Measurements from ENCODE around the gene GIMAP4.
"Not testable (repeated sequence)": the region's sequence is repeated elsewhere in the genome, so short reads cannot be mapped to it uniquely, and the experiment has no call there.

Gene GIMAP4

DNA sequence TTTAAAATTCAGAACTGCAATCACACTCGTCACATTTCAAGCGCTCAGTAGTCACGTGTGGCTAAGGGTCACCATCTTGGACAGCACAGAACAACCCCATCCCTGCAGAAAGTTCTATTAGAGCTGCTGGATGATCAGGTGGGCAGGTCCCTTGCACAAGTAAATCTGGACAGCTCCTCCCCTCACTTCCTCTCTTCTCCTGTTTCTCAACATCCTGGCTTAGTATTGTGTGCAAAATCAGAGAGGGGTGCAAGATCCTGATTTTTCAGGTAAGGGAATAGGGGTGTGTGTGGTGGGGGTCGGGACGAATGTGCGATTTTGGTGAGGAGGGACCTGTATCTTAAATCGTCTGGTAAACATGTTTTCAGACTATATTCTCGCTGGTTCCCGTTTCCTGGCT lies at the start of gene GIMAP4:
Gene GIMAP4 (plus strand): TSS at position 222 of the 400 bp plus-strand sequence. CDS start 2,512 bp downstream, outside the sequence.
- no peak for DNase-seq

DNA sequence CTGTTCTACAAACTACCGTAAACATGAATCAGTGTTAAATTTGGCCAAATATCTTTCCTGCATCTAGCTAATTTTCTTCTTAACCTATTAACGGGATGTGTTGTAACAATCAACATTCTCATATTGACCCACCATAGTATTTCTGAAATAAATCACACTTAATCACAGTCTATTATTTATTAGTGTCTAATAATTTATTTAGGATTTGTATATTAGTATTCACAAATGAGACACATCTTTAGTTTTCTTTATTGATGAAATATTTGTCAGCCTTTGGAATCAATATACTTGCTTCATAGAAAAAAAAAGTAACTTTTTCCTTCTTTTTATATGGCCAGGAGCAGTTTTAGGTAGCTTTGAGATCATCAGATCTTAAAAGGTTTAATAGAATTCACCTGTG lies 47.9 kb upstream of the GIMAP4 start:
- no peak for DNase-seq

DNA sequence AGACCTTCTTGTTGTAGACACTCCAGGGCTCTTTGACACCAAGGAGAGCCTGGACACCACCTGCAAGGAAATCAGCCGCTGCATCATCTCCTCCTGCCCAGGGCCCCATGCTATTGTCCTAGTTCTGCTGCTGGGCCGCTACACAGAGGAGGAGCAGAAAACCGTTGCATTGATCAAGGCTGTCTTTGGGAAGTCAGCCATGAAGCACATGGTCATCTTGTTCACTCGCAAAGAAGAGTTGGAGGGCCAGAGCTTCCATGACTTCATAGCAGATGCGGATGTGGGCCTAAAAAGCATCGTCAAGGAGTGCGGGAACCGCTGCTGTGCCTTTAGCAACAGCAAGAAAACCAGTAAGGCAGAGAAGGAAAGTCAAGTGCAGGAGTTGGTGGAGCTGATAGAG lies 47.0 kb upstream of the GIMAP4 start:
- DNase-seq: no peak

DNA sequence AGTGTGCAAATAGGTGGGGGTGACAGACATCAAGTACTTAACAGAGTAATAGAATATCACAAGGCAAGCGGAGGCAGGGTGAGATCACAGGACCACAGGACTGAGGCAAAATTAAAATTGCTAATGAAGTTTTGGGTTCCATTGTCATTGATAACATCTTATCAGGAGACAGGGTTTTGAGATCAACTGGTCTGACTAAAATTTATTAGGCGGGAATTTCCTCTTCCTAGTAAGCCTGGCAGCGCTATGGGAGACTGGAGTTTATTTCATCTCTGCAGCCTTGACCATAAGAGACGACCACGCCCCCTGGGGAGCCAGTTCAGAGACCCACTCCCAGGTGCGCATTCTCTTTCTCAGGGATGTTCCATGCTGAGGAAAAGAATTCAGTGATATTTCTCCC lies 44.3 kb upstream of the GIMAP4 start:
- not testable (repeated sequence) for DNase-seq

DNA sequence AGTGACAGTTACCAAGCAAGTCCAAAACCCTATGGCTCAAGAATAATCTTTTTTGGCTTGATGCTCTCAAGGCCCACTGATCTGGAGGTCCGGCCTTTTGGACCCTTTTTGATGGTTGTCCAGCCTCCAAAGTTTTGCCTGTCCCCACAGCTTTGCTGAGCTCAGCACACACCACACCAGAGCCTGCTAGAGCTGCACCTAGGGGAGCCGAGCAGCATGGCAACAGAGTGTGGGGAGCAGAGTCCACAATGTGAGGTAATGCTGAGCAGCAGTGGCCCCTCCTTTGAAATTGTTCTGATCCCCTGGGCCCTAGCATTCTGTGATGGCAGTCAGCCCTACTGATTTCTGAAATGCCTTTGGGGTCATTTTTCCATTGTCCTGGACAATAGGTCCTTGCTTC lies 43.2 kb upstream of the GIMAP4 start:
- DNase-seq: no peak

DNA sequence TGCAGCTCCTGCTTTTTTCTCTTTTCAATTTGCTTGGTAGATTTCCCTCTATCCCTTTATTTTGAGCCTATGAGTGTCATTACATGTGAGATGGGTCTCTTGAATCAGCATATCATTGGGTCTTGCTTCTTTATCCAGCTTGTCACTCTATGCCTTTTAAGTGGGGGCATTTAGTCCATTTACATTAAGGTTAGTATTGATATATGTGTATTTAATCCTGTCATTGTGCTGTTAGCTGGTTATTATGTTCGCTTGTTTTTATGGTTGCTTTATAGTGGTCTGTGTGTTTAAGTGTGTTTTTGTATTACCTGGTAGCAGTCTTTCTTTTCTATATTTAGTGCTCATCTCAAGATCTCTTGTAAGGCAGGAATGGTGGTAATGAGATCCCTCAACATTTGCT lies 35.5 kb upstream of the GIMAP4 start:
- DNase-seq: no peak

DNA sequence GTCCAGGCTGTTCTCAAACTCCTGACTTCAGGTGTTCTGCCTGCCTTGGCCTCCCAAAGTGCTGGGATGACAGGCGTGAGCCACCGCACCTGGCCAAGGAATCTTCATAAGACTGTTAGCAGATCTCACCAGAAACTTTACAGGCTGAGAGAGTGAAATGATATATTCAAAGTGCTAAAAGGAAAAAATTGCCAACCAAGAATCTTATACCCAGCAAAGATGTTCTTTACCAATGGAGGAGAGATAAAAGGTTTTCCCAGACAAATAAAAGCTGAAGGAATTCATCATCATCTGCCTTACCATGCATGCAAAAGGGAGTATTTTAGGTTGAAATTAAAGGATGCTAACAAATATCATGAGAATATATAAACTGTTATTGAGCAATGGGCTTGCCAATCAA lies 28.9 kb upstream of the GIMAP4 start:
- no peak for DNase-seq

DNA sequence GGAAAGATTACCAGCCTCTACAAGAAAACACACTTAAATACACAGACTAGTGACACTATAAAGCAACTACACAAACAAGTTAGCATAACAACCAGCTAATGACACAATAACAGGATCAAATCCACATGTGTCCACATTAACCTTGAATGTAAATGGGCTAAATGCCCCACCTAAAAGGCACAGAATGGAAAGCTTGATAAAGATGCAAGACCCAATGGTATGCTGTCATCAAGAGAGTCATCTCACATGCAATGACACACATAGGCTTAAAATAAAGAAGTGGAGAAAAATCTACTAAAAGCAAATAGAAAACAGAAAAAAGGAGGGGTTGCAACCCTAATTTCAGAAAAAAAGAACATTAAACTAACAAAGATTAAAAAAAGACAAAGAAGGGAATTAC lies 14.0 kb upstream of the GIMAP4 start:
- DNase-seq: no peak

DNA sequence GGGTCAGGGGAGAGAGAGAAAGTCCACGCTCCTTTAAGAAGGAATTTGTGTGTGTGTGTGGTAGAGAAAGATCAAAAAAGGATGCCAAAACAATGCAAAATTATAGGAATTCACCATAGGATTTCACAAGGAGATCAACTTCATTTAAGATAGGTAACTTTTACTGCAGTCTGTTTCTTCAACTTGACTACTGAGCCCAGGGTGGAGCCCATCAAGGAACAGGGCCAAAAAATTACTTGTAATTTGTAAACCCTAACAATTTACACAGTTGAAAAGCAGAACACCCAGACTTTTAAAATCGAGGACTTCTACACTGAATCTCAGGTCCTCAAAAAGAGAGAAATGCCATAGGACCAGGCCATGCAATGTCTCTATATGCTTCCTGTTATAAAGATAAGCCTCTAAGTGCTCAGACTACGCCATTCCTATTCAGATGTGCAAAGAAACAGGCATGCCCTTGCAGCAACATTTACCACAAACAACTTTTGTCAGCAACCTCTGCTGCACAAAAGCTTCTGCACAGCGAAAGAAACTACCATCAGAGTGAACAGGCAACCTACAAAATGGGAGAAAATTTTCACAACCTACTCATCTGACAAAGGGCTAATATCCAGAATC lies 10.6 kb upstream of the GIMAP4 start:
- no peak for DNase-seq

DNA sequence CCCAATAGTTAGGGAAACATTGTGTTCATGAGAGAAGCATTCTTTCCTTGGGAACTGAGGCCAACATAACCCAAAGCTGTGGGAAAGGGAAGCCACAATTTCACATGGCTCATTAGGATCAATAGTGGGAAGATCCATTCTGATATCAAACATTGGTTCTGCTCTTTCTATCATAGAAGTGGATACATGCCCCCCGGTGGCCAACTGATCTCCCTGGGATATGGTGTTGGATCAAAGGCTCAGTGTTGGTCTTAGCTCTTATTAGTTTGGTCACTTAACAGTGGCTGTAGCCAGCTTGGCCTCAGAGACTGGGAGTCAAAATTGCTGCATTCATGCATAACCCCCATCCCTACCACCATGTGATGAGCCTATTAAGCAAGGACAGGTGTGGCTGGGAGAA lies 6.7 kb upstream of the GIMAP4 start:
- DNase-seq: no peak

DNA sequence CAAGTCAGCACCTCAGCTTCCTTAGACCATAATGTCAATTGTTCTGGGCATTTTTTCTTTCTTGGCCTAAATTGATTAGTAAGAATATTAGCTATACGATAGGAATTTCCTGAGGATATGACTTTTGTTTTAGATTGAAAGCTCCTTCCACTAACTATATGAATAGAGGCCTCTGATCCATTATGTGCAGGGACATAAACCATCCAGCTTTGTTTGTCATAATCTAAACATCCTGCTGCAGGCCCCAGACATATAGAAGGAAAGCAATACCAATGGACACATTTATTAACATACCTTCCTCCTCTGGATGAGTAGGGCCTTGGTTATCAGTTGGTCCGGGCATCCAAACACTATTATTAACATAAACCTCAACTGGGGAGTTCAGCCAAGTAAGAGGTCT lies 4.3 kb upstream of the GIMAP4 start:
- DNase-seq: no peak

DNA sequence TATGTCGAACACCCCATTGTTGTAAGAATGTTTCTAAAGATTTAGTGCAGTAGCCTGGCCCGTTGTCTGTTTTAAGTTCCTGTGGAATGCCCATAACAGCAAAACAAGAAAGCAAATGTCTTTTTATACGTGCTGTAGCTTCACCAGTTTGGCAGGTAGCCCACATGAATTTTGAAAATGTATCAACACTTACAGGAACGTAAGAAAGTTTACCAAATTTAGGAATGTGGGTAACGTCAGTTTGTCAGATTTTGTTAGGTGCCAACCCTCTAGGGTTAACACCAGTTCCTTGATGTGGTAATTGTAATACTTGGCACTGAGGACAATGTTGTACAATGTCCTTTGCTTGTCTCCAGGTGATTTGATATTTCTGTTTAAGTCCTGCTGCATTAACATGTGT lies 3.2 kb upstream of the GIMAP4 start:
- DNase-seq: no peak

DNA sequence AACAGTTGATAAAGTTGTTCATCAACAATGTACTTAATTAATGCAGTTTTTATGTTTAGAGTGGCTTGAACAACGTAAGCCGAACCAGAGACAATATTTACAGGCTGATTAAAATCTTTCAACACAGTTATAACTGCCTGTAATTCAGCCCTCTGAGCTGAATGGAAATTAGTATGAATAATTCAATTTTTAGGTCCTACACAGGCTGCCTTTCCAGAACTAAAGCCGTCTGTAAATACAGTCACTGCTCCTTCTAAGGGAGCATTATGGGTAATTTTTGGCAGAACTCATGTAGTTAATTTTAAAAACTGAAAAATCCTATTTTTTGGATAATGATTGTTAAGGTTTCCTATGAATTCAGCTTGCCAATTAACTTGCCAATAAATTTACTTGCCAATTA lies 2.6 kb upstream of the GIMAP4 start:
- no peak for DNase-seq

DNA sequence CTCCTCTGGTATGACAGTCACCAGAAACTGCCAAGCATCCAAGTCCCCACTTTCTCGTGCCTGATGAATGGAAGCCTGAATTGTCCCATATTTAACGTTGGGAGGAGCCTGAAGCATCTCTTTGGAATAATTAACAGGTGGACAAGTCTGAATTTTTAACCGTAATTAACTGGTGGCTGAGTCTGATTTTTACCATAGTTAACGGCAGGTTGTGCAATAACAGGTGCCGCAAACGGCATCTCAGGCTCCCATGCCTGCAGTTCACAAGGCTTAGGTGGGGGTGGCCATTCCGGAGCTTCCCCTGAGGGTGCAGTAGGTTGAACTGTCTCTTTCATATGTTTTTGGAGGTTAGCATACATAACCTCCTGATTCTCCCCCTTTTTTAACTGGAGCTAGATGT lies 2.0 kb upstream of the GIMAP4 start:
- no peak for DNase-seq

DNA sequence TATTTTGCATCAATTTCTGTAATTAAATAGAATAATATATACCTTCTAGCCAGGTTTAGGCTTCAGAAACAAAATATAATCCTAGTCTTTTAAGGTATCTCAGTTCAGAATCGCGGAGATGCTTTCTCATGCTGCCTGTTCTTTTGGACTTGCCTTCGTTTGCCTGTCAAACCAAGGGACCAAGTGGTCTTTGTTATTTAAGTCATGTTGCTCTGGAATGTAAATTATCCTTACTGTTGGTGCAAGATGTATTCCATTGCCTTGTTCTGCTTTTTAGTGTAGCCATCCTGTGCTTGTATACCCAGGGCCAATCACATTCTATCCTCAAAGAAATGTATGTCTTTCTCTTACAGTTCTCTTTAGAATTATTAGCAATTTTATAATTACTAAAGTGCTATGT lies 1.1 kb upstream of the GIMAP4 start:
- DNase-seq: no peak

DNA sequence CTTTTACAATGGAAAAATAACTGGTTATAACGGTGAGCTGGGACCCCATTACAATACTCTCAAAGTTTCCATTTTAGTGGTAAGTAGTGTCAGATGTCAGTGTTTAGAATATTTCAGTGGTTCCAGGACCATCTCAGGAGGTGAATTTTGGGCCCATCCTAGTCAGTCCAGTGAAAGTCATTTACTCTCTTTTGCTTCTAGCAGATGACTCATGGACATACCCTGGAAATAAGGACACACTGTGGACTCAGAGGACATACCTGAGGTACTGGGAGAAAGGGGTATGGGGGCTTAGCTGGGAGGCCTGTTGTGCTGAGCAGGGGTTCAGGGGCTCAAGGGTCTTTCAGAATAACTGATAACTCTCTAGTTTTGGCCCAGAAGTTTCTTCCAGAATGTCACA lies 618 bp upstream of the GIMAP4 start:
- no peak for DNase-seq

DNA sequence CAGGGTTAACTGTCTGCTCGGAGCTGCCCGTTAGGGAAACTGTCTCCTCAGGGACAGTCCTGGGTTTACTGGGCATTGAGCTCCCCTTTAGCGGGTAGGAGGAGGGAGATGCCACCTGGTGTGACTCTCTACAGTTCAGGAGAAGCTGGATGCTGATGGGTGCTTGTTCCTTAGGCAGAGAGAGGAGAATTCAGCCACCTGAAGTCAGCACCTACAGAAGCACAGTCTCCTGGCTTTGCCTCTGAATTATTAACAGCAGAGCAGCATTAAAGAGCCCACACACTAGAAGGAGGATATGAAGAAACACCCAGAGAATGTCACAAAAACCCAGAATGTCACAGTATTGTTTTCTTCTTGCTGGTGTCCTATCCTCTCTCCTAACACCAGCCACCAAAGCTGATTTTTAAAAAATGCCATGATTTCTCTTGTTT lies 696 bp downstream of the GIMAP4 start:
- no peak for DNase-seq

DNA sequence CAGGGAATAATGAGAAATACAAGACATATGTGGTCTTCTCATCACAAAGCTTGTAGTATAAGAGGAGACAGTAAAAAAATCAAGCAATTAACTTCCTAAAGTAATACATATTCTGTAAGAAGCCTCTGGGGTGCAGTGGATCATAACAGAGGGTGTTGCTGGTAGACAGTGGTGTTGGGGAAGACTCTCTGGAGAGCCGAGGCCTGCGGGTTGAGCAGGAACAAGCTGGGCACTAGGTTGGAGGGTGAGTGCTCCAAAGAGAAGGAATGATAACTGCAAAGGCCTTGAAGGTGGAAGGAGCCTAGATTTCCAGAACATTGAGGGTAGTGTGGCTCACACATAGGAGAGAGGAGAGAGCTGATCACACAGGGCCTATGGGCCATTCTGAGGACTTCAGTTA lies 1.5 kb downstream of the GIMAP4 start:
- DNase-seq: no peak

DNA sequence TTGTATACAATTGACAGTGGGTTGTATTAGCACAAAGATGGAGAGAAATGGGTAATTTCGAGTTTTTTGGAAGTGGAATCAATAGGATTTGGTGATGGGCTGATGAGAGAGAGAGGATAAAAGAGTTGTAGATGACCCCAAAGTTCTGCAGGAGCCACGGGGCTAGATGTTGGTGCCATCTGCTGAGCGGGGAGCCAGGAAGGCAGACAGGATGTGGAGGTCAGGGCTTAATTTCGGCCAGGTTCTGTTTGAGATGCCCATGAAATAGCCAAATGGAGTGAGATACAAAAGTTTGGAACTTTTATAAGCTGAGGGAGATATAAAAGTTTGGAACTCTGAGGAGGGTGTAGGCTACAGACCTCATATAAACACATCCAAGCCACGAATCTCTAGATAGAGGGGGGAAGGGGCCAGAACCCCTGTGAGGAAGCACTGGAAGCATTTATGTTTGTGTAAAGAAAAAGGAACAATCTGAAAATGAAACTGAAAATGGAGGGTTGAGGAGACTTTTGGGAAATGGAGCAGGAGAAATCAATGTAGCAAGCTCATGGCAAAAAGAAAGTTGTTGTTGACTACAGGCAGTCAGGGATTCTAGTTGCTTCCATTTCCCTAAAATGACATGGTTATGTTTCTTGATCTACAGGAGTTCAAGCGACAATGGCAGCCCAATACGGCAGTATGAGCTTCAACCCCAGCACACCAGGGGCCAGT lies 2.2 kb downstream of the GIMAP4 start:
- DNase-seq: no peak

DNA sequence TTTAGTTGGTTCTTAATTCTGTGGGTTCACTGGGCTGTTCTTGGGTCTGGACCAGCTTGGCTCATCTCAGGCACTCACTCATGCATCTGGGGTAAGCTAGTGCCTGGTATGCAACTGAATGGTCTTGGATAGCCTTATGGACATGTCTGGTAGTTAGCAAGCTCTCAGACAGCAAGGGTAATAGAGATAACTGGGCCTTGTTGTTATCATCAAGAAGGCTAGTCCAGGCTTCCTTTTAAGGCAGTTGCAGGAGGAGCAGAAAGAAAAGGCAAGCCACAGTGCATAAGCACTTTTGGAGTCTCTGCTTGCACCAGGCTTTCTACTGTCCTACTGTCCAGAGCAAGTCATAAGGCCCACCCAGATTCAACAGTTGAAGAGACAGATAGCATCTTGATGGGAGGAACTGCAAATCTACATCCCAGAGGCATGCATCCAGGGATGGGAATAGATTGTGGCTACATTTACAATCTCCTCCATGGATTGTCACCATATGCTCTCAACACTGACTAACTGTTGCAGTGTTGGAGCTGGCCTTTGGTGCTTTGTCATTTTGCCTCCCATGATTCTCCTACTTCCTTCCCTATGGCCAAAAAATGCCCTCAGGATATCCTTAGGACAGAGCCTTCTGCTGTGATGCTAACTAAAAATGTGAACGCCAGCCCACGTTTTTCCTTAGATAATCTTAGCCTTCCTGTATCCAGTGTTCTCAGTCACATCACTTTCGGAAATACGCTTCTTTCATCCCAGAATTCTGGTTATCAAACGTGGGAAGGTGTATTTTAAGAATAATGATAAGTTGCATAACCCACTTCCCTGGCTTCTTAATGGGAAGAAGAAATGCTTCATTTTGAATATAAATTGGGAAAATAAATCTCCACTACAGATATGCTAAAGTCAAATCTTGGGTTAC lies 3.6 kb downstream of the GIMAP4 start:
- DNase-seq: no peak

DNA sequence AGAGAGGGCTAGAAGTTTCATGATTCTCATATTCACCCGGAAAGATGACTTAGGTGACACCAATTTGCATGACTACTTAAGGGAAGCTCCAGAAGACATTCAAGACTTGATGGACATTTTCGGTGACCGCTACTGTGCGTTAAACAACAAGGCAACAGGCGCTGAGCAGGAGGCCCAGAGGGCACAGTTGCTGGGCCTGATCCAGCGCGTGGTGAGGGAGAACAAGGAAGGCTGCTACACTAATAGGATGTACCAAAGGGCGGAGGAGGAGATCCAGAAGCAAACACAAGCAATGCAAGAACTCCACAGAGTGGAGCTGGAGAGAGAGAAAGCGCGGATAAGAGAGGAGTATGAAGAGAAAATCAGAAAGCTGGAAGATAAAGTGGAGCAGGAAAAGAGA lies 5.3 kb downstream of the GIMAP4 start:
- no peak for DNase-seq

DNA sequence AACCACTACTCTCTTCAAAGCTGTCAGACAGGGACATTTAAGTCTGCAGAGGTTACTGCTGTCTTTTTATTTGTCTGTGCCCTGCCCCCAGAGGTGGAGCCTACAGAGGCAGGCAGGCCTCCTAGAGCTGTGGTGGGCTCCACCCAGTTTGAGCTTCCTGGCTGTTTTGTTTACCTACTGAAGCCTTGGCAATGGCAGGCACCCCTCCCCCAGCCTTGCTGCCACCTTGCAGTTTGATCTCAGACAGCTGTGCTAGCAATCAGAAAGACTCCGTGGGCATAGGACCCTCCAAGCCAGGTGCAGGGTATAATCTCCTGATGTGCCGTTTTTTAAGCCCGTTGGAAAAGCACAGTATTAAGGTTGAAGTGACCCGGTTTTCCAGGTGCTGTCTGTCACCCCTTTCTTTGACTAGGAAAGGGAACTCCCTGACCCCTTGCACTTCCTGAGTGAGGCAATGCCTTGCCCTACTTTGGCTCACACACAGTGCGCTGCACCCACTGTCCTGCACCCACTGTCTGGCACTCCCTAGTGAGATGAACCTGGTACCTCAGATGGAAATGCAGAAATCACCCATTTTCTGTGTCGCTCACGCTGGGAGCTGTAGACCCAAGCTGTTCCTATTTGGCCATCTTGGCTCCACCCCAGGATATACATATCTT lies 12.9 kb downstream of the GIMAP4 start:
- DNase-seq: not testable (repeated sequence)

DNA sequence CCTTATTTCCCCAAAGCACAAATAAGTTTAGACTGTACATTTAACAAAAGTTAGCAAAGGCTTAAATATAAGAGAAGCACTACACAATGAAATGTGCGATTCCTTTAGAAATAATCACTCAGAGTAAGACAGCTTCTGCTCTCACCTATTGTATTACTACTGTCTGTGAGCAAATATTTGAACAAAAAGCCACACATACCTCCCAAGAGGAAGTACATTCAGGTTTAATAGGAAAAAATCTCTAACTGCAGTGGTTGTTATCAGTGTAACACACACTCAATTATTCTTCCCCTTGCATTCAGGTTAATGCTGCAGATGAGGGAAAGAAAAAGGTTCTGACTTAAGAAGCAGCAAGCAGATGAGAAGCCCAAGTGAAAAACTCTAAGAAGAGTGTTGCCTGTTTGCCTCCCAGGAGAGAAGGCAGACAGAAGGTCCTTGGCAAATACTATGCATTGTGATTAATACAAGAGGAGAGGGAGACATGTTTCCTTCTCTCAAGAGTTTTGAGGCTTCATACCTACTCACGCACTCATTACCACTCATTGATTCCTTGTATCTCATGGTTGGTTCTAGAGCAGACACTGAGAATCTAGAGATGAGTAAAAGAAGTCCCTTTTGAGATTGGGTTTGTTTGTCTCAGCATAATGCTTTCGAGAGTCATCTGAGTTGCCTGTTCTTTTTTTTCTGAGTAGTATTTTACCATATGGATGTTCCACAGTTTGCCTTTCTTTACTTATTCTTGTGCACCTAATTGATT lies 13.6 kb downstream of the GIMAP4 start:
- DNase-seq: no peak

Data from DMS79 treated with DMSO at 0.1 percent for 48 hours (cell line).